Neural cell (in vitro differentiated cells): ENCODE data around the gene PPP2R5D. TPM values are rescaled to one million over a fixed set of nuclear protein-coding genes. Genes with fewer than 3 reads are reported as not detected.
A peak's percentile ranks its signal among the peaks of the same experiment; 100 is the strongest.

ENCODE experiments used
- H2AFZ ChIP-seq: fragments of 200-600, 300-800 bp; sonication (generic), shearing (Covaris generic); 2 replicates; pipeline ENCODE4 v1.6.0; 2014; ENCODE audit warnings: low read depth, mild to moderate bottlenecking, antibody characterized with exemption, low read length, moderate library complexity
- H3F3A ChIP-seq: fragments of 200-600 bp; shearing (Covaris generic); 2 replicates; pipeline ENCODE4 v1.6.1; 2016; ENCODE audit warnings: mild to moderate bottlenecking, moderate library complexity, mixed read lengths, antibody characterized with exemption, low read length; ENCODE audit not compliant: insufficient read depth, poor library complexity, severe bottlenecking
- H3K27ac ChIP-seq: fragments of 200-600, 300-800 bp; sonication (generic), shearing (Covaris generic); 2 replicates; pipeline ENCODE4 v1.5.1; 2014; ENCODE audit warnings: mild to moderate bottlenecking, low read length, moderate library complexity
- H3K27me3 ChIP-seq: fragments of 300-800, 200-600 bp; sonication (generic), shearing (Covaris generic); 2 replicates; pipeline ENCODE4 v1.6.0; 2014; ENCODE audit warnings: mild to moderate bottlenecking, low read depth, low read length, moderate library complexity; ENCODE audit not compliant: insufficient read depth
- H3K36me3 ChIP-seq: fragments of 300-800, 200-600 bp; sonication (generic), shearing (Covaris generic); 2 replicates; pipeline ENCODE4 v1.5.1; 2014; ENCODE audit warnings: mild to moderate bottlenecking, antibody characterized with exemption, low read length, moderate library complexity; ENCODE audit not compliant: insufficient read depth
- H3K4me2 ChIP-seq: fragments of 300-800, 200-600 bp; sonication (generic), shearing (Covaris generic); 2 replicates; pipeline ENCODE4 v1.6.0; 2014; ENCODE audit warnings: mild to moderate bottlenecking, low read length
- H3K4me3 ChIP-seq: fragments of 300-800, 200-600 bp; sonication (generic), shearing (Covaris generic); 2 replicates; pipeline ENCODE4 v1.5.1; 2014; ENCODE audit warnings: mild to moderate bottlenecking, low read length, moderate library complexity
- H3K79me2 ChIP-seq: fragments of 200-600 bp; shearing (Covaris generic); replicated peaks from 2 replicates; pipeline ENCODE4 v1.6.0; 2014; ENCODE audit warnings: mild to moderate bottlenecking, low read length, moderate library complexity; ENCODE audit not compliant: insufficient read depth
- H3K9ac ChIP-seq: fragments of 300-800, 200-600 bp; sonication (generic), shearing (Covaris generic); 2 replicates; pipeline ENCODE4 v1.6.1; 2016; ENCODE audit warnings: mild to moderate bottlenecking, low read length, mixed read lengths
- H3K9me2 ChIP-seq: fragments of 200-600 bp; shearing (Covaris generic); 2 replicates; pipeline ENCODE4 v1.6.1; 2016; ENCODE audit warnings: mild to moderate bottlenecking, low read length, mixed read lengths; ENCODE audit not compliant: insufficient read depth
- H3K9me3 ChIP-seq: fragments of 200-600, 300-800 bp; sonication (generic), shearing (Covaris generic); 2 replicates; pipeline ENCODE4 v1.6.1; 2016; ENCODE audit warnings: mild to moderate bottlenecking, mixed run types, low read length, moderate library complexity, mixed read lengths
- H4K20me1 ChIP-seq: fragments of 200-600 bp; shearing (Covaris generic); 2 replicates; pipeline ENCODE4 v1.6.1; 2016; ENCODE audit warnings: mild to moderate bottlenecking, mixed run types; ENCODE audit not compliant: insufficient read depth
- EP300 ChIP-seq: fragments of 450-650 bp; conservative IDR thresholded peaks from 2 replicates; pipeline ENCODE4 v1.6.1; 2014; ENCODE audit warnings: antibody characterized with exemption, mild to moderate bottlenecking, moderate library complexity; ENCODE audit not compliant: poor library complexity, severe bottlenecking
- EZH2 ChIP-seq: fragments of 200-600, 300-800 bp; shearing (Covaris generic), sonication (generic); IDR thresholded peaks from 2 replicates; pipeline ENCODE4 v1.6.1; 2014; ENCODE audit warnings: antibody characterized with exemption, low read length, borderline replicate concordance, mild to moderate bottlenecking; ENCODE audit not compliant: insufficient read depth, poor library complexity, severe bottlenecking
- MXI1 ChIP-seq: fragments of 450-650 bp; conservative IDR thresholded peaks from 2 replicates; pipeline ENCODE4 v1.6.1; 2014; ENCODE audit warnings: antibody characterized with exemption, mild to moderate bottlenecking; ENCODE audit not compliant: poor library complexity, severe bottlenecking
- POLR2AphosphoS5 ChIP-seq: IDR thresholded peaks from 2 replicates; pipeline ENCODE4 v1.6.1; 2012
- RAD21 ChIP-seq: fragments of 450-650 bp; conservative IDR thresholded peaks from 2 replicates; pipeline ENCODE4 v1.6.1; 2014; ENCODE audit warnings: antibody characterized with exemption, mild to moderate bottlenecking, moderate library complexity
- SMC3 ChIP-seq: fragments of 450-650 bp; conservative IDR thresholded peaks from 2 replicates; pipeline ENCODE4 v1.6.1; 2014; ENCODE audit warnings: antibody characterized with exemption, mild to moderate bottlenecking, moderate library complexity; ENCODE audit not compliant: poor library complexity
- TAF1 ChIP-seq: IDR thresholded peaks from 2 replicates; pipeline ENCODE4 v1.6.1; 2012; ENCODE audit warnings: low read depth
- polyA plus RNA-seq: library from polyadenylated mRNA; depleted of rRNA; stranded (reverse); fragments of >200 nt; gene quantifications from 2 replicates; pipeline ENCODE4 v1.2.3, GENCODE V29; 2014
- TF ChIP-seq, protein P1 (sequence below): fragments of 450-650 bp; IDR thresholded peaks from 2 replicates; pipeline ENCODE4 v1.5.1; 2014; ENCODE audit warnings: antibody characterized with exemption, mild to moderate bottlenecking, moderate library complexity; ENCODE audit not compliant: poor library complexity, severe bottlenecking
- TF ChIP-seq, protein P2 (sequence below): IDR thresholded peaks from 2 replicates; pipeline ENCODE4 v1.6.1; 2012; ENCODE audit warnings: borderline replicate concordance

Gene PPP2R5D
- polyA plus RNA-seq, 1 donor from 2014 or later: 41.1 TPM

DNA sequence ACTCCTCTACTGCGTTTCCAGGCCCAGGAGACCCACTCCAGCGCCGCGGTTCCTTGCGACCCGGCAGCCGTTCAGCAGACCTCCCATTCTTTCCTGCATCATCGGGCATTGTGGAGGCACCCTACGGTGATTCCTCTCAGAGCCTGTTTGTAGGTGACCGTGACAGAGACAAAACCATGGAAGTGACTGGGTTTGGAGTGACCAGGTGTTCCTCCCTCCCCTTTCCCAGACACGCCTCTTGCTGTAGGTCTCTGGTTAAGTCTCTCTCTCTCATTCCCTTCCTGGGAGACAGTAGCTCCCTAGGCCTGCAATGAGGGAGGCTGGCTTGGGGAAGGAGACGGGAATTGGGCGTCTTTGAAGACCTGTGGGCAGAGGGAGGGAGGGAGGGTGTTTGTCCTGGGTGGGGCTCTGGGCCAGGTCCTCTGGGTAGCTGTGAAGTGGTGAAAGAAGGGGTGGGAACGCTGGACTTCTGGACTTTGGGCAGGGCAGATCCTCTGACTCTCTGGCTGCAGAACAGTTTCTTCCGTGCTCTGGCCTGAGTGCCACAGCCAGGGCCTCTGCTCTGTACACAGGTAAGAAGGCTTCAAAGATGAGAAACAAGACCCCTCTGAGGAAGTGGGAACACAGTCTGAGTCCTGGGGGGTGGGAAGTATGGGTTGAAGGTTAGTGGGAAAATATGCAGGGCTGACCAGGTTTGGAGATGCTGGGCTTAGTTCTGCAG is 75.8 kb downstream of the PPP2R5D start:
- Histone ChIP-seq H4K20me1 (no peaks in the 10 kb centered on the region), H3K27ac (peak overlapping the region; percentile 78), H3K4me2 (peak overlapping the region; percentile 62), H3K36me3 (no peaks in the 10 kb centered on the region), H3K27me3 (no peaks in the 10 kb centered on the region), H2AFZ (peak overlapping the region; percentile 97), H3K79me2 (peaks cover 11% of the 10 kb centered on the region), H3K9me2 (no peaks in the 10 kb centered on the region), H3K9me3 (no peaks in the 10 kb centered on the region), H3F3A (no peaks in the 10 kb centered on the region), H3K9ac (peak overlapping the region; percentile 86), H3K4me3 (peak overlapping the region; percentile 84)
- TF ChIP-seq POLR2AphosphoS5 (no peak), RAD21 (no peak), EP300 (no peak), MXI1 (no peak), SMC3 (no peak), EZH2 (no peak), TAF1 (no peak)
- TF ChIP-seq, protein P1, sequence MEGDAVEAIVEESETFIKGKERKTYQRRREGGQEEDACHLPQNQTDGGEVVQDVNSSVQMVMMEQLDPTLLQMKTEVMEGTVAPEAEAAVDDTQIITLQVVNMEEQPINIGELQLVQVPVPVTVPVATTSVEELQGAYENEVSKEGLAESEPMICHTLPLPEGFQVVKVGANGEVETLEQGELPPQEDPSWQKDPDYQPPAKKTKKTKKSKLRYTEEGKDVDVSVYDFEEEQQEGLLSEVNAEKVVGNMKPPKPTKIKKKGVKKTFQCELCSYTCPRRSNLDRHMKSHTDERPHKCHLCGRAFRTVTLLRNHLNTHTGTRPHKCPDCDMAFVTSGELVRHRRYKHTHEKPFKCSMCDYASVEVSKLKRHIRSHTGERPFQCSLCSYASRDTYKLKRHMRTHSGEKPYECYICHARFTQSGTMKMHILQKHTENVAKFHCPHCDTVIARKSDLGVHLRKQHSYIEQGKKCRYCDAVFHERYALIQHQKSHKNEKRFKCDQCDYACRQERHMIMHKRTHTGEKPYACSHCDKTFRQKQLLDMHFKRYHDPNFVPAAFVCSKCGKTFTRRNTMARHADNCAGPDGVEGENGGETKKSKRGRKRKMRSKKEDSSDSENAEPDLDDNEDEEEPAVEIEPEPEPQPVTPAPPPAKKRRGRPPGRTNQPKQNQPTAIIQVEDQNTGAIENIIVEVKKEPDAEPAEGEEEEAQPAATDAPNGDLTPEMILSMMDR: no peak
- TF ChIP-seq, protein P2, sequence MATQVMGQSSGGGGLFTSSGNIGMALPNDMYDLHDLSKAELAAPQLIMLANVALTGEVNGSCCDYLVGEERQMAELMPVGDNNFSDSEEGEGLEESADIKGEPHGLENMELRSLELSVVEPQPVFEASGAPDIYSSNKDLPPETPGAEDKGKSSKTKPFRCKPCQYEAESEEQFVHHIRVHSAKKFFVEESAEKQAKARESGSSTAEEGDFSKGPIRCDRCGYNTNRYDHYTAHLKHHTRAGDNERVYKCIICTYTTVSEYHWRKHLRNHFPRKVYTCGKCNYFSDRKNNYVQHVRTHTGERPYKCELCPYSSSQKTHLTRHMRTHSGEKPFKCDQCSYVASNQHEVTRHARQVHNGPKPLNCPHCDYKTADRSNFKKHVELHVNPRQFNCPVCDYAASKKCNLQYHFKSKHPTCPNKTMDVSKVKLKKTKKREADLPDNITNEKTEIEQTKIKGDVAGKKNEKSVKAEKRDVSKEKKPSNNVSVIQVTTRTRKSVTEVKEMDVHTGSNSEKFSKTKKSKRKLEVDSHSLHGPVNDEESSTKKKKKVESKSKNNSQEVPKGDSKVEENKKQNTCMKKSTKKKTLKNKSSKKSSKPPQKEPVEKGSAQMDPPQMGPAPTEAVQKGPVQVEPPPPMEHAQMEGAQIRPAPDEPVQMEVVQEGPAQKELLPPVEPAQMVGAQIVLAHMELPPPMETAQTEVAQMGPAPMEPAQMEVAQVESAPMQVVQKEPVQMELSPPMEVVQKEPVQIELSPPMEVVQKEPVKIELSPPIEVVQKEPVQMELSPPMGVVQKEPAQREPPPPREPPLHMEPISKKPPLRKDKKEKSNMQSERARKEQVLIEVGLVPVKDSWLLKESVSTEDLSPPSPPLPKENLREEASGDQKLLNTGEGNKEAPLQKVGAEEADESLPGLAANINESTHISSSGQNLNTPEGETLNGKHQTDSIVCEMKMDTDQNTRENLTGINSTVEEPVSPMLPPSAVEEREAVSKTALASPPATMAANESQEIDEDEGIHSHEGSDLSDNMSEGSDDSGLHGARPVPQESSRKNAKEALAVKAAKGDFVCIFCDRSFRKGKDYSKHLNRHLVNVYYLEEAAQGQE: no peak

DNA sequence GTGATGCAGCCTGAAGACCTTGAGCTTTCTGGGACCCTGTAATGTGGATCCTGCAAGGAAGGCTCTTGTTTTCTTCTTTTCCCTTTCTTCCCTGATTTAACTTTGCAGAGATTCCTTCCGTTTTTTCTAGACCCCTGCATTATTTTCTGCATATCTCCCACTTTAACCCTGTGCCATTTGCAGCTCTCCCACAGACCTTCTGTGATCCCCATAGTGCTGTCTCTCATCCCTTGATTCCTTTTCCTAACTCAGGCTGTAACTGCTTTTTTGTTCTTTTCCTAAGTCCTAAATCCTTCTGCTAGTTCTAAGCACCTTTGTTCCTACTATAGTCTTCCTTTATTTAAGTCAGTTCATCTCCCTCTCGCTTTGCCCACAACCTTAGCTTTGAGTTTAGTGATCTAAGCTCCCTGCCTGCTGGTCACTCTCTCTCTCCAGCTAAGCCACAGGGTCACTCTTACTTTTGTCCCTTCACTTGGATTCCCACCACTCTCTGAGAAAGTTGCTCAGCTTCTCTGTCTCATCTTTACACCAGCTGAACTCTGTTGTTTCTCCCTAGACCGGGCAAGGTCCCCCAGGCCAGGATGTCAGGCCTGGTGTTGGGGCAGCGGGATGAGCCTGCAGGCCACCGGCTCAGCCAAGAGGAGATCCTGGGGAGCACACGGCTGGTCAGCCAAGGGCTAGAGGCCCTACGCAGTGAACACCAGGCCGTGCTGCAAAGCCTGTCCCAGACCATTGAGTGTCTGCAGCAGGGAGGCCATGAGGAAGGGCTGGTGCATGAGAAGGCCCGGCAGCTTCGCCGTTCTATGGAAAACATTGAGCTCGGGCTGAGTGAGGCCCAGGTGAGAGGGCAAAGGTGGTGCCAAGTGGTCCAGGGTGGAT is 76.6 kb downstream of the PPP2R5D start:
- Histone ChIP-seq H2AFZ (no peak overlapping the region), H3K27me3 (no peaks in the 10 kb centered on the region), H3F3A (no peaks in the 10 kb centered on the region), H3K4me2 (peak overlapping the region; percentile 62), H3K79me2 (peaks cover 11% of the 10 kb centered on the region), H4K20me1 (no peaks in the 10 kb centered on the region), H3K4me3 (peak overlapping the region; percentile 84), H3K36me3 (no peaks in the 10 kb centered on the region), H3K9me2 (no peaks in the 10 kb centered on the region), H3K9me3 (no peaks in the 10 kb centered on the region), H3K9ac (peak overlapping the region; percentile 86), H3K27ac (peak overlapping the region; percentile 78)
- TF ChIP-seq, protein P2: no peak
- TF ChIP-seq SMC3 (no peak), RAD21 (no peak), TAF1 (no peak), EP300 (no peak)
